HL-60 (cell line): ENCODE measurements around the gene DCC.

Experiments
- CTCF ChIP-seq: IDR thresholded peaks from one replicate; pipeline ENCODE4 v1.5.1; 2011; ENCODE audit warnings: low read length, control low read depth, inconsistent platforms; ENCODE audit not compliant: insufficient read depth
- GABPA ChIP-seq: IDR thresholded peaks from 2 replicates; pipeline ENCODE4 v1.6.1; 2012; ENCODE audit warnings: low read depth
- POLR2AphosphoS5 ChIP-seq: IDR thresholded peaks from 2 replicates; pipeline ENCODE4 v1.6.1; 2012; ENCODE audit warnings: low read depth
- TF ChIP-seq, protein P1 (sequence below): IDR thresholded peaks from 2 replicates; pipeline ENCODE4 v1.6.1; 2012; ENCODE audit warnings: low read depth; ENCODE audit not compliant: insufficient replicate concordance

DNA sequence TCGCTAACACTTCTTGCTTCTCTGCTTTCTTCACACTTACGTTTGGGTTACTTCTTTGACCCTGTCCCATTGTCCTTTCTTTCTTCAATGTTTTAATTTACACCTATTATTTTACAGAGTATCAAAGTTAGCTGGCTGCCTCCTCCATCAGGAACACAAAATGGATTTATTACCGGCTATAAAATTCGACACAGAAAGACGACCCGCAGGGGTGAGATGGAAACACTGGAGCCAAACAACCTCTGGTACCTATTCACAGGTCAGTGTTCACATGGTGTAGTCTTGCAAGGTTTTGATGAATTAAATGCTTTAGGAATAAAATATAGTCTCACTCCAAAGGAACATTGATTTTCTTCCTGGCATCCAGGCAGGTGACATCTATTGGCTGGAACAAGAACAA lies 965.5 kb downstream of the DCC start:
- TF ChIP-seq CTCF (no peak), POLR2AphosphoS5 (no peak), GABPA (no peak)
- TF ChIP-seq, protein P1, sequence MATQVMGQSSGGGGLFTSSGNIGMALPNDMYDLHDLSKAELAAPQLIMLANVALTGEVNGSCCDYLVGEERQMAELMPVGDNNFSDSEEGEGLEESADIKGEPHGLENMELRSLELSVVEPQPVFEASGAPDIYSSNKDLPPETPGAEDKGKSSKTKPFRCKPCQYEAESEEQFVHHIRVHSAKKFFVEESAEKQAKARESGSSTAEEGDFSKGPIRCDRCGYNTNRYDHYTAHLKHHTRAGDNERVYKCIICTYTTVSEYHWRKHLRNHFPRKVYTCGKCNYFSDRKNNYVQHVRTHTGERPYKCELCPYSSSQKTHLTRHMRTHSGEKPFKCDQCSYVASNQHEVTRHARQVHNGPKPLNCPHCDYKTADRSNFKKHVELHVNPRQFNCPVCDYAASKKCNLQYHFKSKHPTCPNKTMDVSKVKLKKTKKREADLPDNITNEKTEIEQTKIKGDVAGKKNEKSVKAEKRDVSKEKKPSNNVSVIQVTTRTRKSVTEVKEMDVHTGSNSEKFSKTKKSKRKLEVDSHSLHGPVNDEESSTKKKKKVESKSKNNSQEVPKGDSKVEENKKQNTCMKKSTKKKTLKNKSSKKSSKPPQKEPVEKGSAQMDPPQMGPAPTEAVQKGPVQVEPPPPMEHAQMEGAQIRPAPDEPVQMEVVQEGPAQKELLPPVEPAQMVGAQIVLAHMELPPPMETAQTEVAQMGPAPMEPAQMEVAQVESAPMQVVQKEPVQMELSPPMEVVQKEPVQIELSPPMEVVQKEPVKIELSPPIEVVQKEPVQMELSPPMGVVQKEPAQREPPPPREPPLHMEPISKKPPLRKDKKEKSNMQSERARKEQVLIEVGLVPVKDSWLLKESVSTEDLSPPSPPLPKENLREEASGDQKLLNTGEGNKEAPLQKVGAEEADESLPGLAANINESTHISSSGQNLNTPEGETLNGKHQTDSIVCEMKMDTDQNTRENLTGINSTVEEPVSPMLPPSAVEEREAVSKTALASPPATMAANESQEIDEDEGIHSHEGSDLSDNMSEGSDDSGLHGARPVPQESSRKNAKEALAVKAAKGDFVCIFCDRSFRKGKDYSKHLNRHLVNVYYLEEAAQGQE = no peak
